Nephron progenitor cell (in vitro differentiated cells): ENCODE data around the gene SMARCA2.

Source experiments
- DNase-seq: peaks from one replicate; pipeline ENCODE4 v3.0.0; 2021
- H3K27ac Mint-ChIP-seq: 2 replicates; pipeline ENCODE4 v1.8.0; 2021; ENCODE audit warnings: mild to moderate bottlenecking, moderate library complexity, mixed read lengths
- H3K27me3 Mint-ChIP-seq: 2 replicates; pipeline ENCODE4 v1.8.0; 2021; ENCODE audit warnings: mild to moderate bottlenecking, low read depth, mixed read lengths; ENCODE audit not compliant: poor library complexity
- H3K36me3 Mint-ChIP-seq: 2 replicates; pipeline ENCODE4 v1.8.0; 2021; ENCODE audit warnings: low read depth, mixed read lengths
- H3K4me1 Mint-ChIP-seq: 2 replicates; pipeline ENCODE4 v1.8.0; 2021; ENCODE audit warnings: mixed read lengths
- H3K4me3 Mint-ChIP-seq: 2 replicates; pipeline ENCODE4 v1.8.0; 2021; ENCODE audit warnings: mild to moderate bottlenecking, moderate library complexity, mixed read lengths
- H3K9me3 Mint-ChIP-seq: 2 replicates; pipeline ENCODE4 v1.8.0; 2021; ENCODE audit warnings: mild to moderate bottlenecking, moderate library complexity, mixed read lengths
- CTCF ChIP-seq: fragments of 200-600 bp; sonication (generic); IDR thresholded peaks from 2 replicates; pipeline ENCODE4 v1.5.0; 2021; ENCODE audit warnings: antibody characterized with exemption

SMARCA2 gene

GRCh38 chr9:2072752-2073405 lies 57.7 kb downstream of the SMARCA2 start:
- no peak for TF ChIP-seq CTCF
- Mint-ChIP-seq H3K4me1 (no peaks in the 10 kb centered on the region), H3K36me3 (peaks cover 5% of the 10 kb centered on the region), H3K4me3 (no peak overlapping the region), H3K27me3 (peaks cover 6% of the 10 kb centered on the region), H3K9me3 (no peaks in the 10 kb centered on the region), H3K27ac (peak overlapping the region; percentile 46)
- no peak for DNase-seq

- H3K27me3 Mint-ChIP-seq: peaks cover 6% of the 10 kb centered on the region
- peaks cover 10% of the 10 kb centered on the region for H3K4me1 Mint-ChIP-seq
- no peaks in the 10 kb centered on the region for H3K9me3 Mint-ChIP-seq
- H3K36me3 Mint-ChIP-seq: peaks cover 14% of the 10 kb centered on the region
- no peak for DNase-seq
- H3K27ac Mint-ChIP-seq: no peak overlapping the region
- no peak overlapping the region for H3K4me3 Mint-ChIP-seq
- no peak for TF ChIP-seq CTCF
Measured at GRCh38 chr9:2082772-2083171, 67.6 kb downstream of the SMARCA2 start.

- peaks cover 10% of the 10 kb centered on the region for H3K4me1 Mint-ChIP-seq
Measured at GRCh38 chr9:2083479-2083878, 68.3 kb downstream of the SMARCA2 start.

GRCh38 chr9:2085716-2086115 lies 70.6 kb downstream of the SMARCA2 start:
- H3K36me3 Mint-ChIP-seq: peaks cover 5% of the 10 kb centered on the region
- H3K27ac Mint-ChIP-seq: no peak overlapping the region

More at GRCh38 chr9:2083479-2083878, 68.3 kb downstream of the SMARCA2 start:
- Mint-ChIP-seq H3K9me3 (no peaks in the 10 kb centered on the region), H3K36me3 (peaks cover 12% of the 10 kb centered on the region), H3K4me3 (no peak overlapping the region), H3K27ac (no peak overlapping the region), H3K27me3 (peaks cover 1% of the 10 kb centered on the region)
- no peak for TF ChIP-seq CTCF
- no peak for DNase-seq

GRCh38 chr9:2086116-2086515 lies 71.0 kb downstream of the SMARCA2 start:
- H3K4me3 Mint-ChIP-seq: no peak overlapping the region
- no peaks in the 10 kb centered on the region for H3K4me1 Mint-ChIP-seq
- no peaks in the 10 kb centered on the region for H3K27me3 Mint-ChIP-seq
- H3K27ac Mint-ChIP-seq: no peak overlapping the region
- no peak for DNase-seq
- H3K9me3 Mint-ChIP-seq: no peaks in the 10 kb centered on the region
- TF ChIP-seq CTCF: no peak
- H3K36me3 Mint-ChIP-seq: peaks cover 5% of the 10 kb centered on the region

More at GRCh38 chr9:2085716-2086115, 70.6 kb downstream of the SMARCA2 start:
- H3K4me3 Mint-ChIP-seq: no peak overlapping the region
- TF ChIP-seq CTCF: no peak
- H3K9me3 Mint-ChIP-seq: no peaks in the 10 kb centered on the region
- H3K27me3 Mint-ChIP-seq: no peaks in the 10 kb centered on the region
- DNase-seq: no peak
- H3K4me1 Mint-ChIP-seq: no peaks in the 10 kb centered on the region

- H3K4me3 Mint-ChIP-seq: no peak overlapping the region
- H3K9me3 Mint-ChIP-seq: no peaks in the 10 kb centered on the region
- no peaks in the 10 kb centered on the region for H3K4me1 Mint-ChIP-seq
- H3K27me3 Mint-ChIP-seq: no peaks in the 10 kb centered on the region
- no peak overlapping the region for H3K27ac Mint-ChIP-seq
- no peak for DNase-seq
- TF ChIP-seq CTCF: no peak
- H3K36me3 Mint-ChIP-seq: peaks cover 5% of the 10 kb centered on the region
Measured at GRCh38 chr9:2086971-2087370, 71.8 kb downstream of the SMARCA2 start.
